ENCODE results near the gene ACP1. TPM values are rescaled to one million over a fixed set of nuclear protein-coding genes. Genes with fewer than 3 reads are reported as not detected.
"Not testable (repeated sequence)": the region's sequence is repeated elsewhere in the genome, so short reads cannot be mapped to it uniquely, and the experiment has no call there.

Gene ACP1
- polyA plus RNA-seq, 4 donors, result 99.7 to 167 (median 104) TPM

DNA sequence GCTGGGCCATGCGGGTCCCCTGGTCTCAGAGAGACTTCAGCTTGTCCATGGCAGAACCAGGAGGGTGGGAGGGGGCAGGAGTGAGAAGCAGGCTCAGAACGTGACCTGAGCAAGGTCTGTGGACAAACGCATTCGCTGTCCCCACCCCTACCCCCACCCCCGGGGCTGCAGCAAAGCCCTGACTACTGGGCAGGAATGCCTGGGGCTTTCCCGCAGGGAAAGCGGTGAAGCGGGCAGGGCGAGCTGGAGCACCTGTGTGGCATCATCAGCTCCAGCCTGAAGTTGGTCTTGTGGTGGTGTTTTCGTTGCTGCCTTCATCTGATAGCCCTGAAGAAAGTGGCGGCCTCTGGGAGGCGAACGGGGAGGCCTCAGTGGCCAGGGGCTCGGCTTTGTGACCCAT, 49.2 kb downstream of the ACP1 start:
- DNase-seq (no peak), FAIRE-seq (no peak)
- 72 to 78% (median 75%) methylated on average over 14 of the region's 14 CpGs for WGBS, 3 donors
- Histone ChIP-seq H3K36me3 (ENCODE audit: control insufficient read depth in 3 of 3, insufficient read depth in 2 of 3, low read depth in 1 of 3, low read length in 3 of 3) (no peaks in the 10 kb centered on the region), H3K27ac (ENCODE audit: low read depth in 1 of 3, low read length in 2 of 3) (no peak overlapping the region), H3K4me1 (ENCODE audit: control insufficient read depth in 3 of 3, insufficient read depth in 2 of 3, low read depth in 1 of 3, low read length in 2 of 3) (no peaks in the 10 kb centered on the region), H3K27me3 (ENCODE audit: control insufficient read depth in 3 of 3, insufficient read depth in 3 of 3, low read length in 3 of 3) (no peaks in the 10 kb centered on the region), H3K4me3 (ENCODE audit: low read depth in 1 of 3, low read length in 3 of 3) (no peak overlapping the region), H3K9me3 (ENCODE audit: control insufficient read depth in 2 of 2, insufficient read depth in 1 of 2, low read depth in 1 of 2, low read length in 1 of 2) (peaks cover 0 to 4% of the 10 kb centered on the region in 2 donors)

GRCh38 chr2:314561-315336, 50.0 kb downstream of the ACP1 start:
- Histone ChIP-seq H3K27ac (ENCODE audit: low read depth in 1 of 3, low read length in 2 of 3) (no peak overlapping the region), H3K4me3 (ENCODE audit: low read depth in 1 of 3, low read length in 3 of 3) (no peak overlapping the region), H3K36me3 (ENCODE audit: control insufficient read depth in 3 of 3, insufficient read depth in 2 of 3, low read depth in 1 of 3, low read length in 3 of 3) (no peaks in the 10 kb centered on the region), H3K9me3 (ENCODE audit: control insufficient read depth in 2 of 2, insufficient read depth in 1 of 2, low read depth in 1 of 2, low read length in 1 of 2) (peaks cover 0 to 4% of the 10 kb centered on the region in 2 donors), H3K4me1 (ENCODE audit: control insufficient read depth in 3 of 3, insufficient read depth in 2 of 3, low read depth in 1 of 3, low read length in 2 of 3) (no peaks in the 10 kb centered on the region), H3K27me3 (ENCODE audit: control insufficient read depth in 3 of 3, insufficient read depth in 3 of 3, low read length in 3 of 3) (no peaks in the 10 kb centered on the region)
- FAIRE-seq (no peak), DNase-seq (no peak)
- 92 to 93% (median 92%) methylated on average over 56 of the region's 56 CpGs for WGBS, 3 donors

GRCh38 chr2:315925-316324, 51.2 kb downstream of the ACP1 start:
- H3K27me3 ChIP-seq (ENCODE audit: control insufficient read depth in 3 of 3, insufficient read depth in 3 of 3, low read length in 3 of 3); H3K4me1 ChIP-seq (ENCODE audit: control insufficient read depth in 3 of 3, insufficient read depth in 2 of 3, low read depth in 1 of 3, low read length in 2 of 3); H3K4me3 ChIP-seq (ENCODE audit: low read depth in 1 of 3, low read length in 3 of 3); H3K27ac ChIP-seq (ENCODE audit: low read depth in 1 of 3, low read length in 2 of 3); H3K36me3 ChIP-seq (ENCODE audit: control insufficient read depth in 3 of 3, insufficient read depth in 2 of 3, low read depth in 1 of 3, low read length in 3 of 3); DNase-seq; FAIRE-seq; H3K9me3 ChIP-seq (ENCODE audit: control insufficient read depth in 2 of 2, insufficient read depth in 1 of 2, low read depth in 1 of 2, low read length in 1 of 2): not testable (repeated sequence)
- 57 to 63% (median 63%) methylated on average over 6 of the region's 6 CpGs for WGBS, 3 donors

GRCh38 chr2:316381-316780, 51.6 kb downstream of the ACP1 start:
- Histone ChIP-seq H3K4me3 (ENCODE audit: low read depth in 1 of 3, low read length in 3 of 3) (no peak overlapping the region), H3K9me3 (ENCODE audit: control insufficient read depth in 2 of 2, insufficient read depth in 1 of 2, low read depth in 1 of 2, low read length in 1 of 2) (peaks cover 0 to 4% of the 10 kb centered on the region in 2 donors), H3K4me1 (ENCODE audit: control insufficient read depth in 3 of 3, insufficient read depth in 2 of 3, low read depth in 1 of 3, low read length in 2 of 3) (no peaks in the 10 kb centered on the region), H3K36me3 (ENCODE audit: control insufficient read depth in 3 of 3, insufficient read depth in 2 of 3, low read depth in 1 of 3, low read length in 3 of 3) (no peaks in the 10 kb centered on the region), H3K27ac (ENCODE audit: low read depth in 1 of 3, low read length in 2 of 3) (no peak overlapping the region), H3K27me3 (ENCODE audit: control insufficient read depth in 3 of 3, insufficient read depth in 3 of 3, low read length in 3 of 3) (no peaks in the 10 kb centered on the region)
- DNase-seq (no peak), FAIRE-seq (no peak)
- WGBS, 3 donors, result 92 to 95% (median 92%) methylated on average over 12 of the region's 12 CpGs

DNA sequence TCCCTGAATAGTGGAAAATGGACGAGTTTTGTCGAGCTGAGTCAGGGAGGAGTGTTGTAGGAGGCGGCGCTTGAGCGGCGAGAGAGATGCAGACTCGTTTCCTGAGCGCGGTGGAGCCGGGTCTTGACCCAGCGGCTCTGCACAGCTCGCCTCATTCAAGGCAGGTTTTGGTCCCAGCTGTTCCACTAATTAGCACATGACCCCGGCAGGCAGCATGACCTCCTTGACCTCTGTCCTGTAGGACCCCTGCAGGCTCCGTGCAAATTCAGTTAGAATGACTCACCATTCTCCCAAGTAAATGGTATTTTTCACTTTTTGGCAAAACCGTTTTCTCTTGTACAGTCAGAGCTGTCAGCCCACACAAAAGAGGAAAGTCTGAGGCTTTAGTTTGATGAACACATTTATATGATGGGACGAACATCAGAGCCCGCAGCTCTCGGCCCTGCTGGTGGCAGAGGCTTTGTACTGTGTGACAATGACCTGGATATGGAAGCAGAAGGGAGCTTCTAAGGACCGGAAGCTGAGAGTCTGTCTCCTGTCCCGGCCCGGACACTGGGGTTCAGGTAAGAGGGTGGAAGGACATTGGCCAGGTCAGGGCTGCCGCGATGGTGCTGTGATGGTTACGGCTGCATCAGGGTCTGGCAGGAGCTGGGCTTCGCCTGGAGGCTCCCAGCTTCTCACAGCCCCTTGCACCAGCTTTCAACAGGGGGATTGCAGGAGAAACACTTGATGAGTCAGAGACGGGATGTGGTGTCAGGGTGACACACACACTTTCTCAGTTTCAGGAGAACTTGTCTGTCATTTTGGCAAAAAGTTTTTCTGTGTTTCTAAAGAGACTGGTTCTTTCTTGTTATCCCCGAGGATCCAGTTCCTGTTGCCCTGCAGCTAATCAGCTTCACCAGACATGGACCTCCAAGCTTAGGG, 53.0 kb downstream of the ACP1 start:
- Histone ChIP-seq H3K27me3 (ENCODE audit: control insufficient read depth in 3 of 3, insufficient read depth in 3 of 3, low read length in 3 of 3) (no peaks in the 10 kb centered on the region), H3K4me1 (ENCODE audit: control insufficient read depth in 3 of 3, insufficient read depth in 2 of 3, low read depth in 1 of 3, low read length in 2 of 3) (no peaks in the 10 kb centered on the region), H3K36me3 (ENCODE audit: control insufficient read depth in 3 of 3, insufficient read depth in 2 of 3, low read depth in 1 of 3, low read length in 3 of 3) (no peaks in the 10 kb centered on the region), H3K9me3 (ENCODE audit: control insufficient read depth in 2 of 2, insufficient read depth in 1 of 2, low read depth in 1 of 2, low read length in 1 of 2) (peaks cover 0 to 4% of the 10 kb centered on the region in 2 donors), H3K27ac (ENCODE audit: low read depth in 1 of 3, low read length in 2 of 3) (peak overlapping the region in 1 of 3 donors; percentile 4), H3K4me3 (ENCODE audit: low read depth in 1 of 3, low read length in 3 of 3) (no peak overlapping the region)
- peak in 1 of 2 donors; percentile 11 for DNase-seq
- no peak for FAIRE-seq
- 68 to 78% (median 73%) methylated on average over 27 of the region's 27 CpGs for WGBS, 3 donors

DNA sequence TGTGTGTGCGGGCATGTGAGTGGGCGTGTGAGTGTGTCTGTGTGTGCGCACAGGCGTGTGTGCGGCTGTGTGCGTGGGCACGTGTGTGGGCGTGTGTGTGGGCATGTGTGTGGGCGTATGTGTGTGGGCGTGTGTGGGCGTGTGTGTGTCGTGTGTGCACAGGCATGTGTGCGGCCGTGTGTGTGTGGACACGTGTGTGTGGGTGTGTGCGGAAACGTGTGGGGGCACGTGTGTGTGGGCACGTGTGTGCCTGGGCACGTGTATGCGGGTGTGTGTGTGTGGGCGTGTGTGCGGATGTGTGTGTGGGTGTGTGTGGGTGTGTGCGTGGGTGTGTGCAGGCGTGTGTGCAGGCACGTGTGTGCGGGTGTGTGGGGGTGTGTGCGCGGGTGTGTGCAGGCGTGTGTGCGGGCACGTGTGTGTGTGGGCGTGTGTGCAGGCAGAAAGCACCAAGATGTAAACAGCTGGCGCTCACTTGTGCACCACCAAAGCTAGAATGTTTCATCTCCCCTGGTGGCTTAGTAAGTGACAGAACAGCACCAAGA, 54.4 kb downstream of the ACP1 start:
- H3K4me1 ChIP-seq (ENCODE audit: control insufficient read depth in 3 of 3, insufficient read depth in 2 of 3, low read depth in 1 of 3, low read length in 2 of 3), result no peaks in the 10 kb centered on the region
- no peak overlapping the region for H3K4me3 ChIP-seq (ENCODE audit: low read depth in 1 of 3, low read length in 3 of 3)
- no peaks in the 10 kb centered on the region for H3K36me3 ChIP-seq (ENCODE audit: control insufficient read depth in 3 of 3, insufficient read depth in 2 of 3, low read depth in 1 of 3, low read length in 3 of 3)
- no peak overlapping the region for H3K27ac ChIP-seq (ENCODE audit: low read depth in 1 of 3, low read length in 2 of 3)
- peaks cover 0 to 4% of the 10 kb centered on the region in 2 donors for H3K9me3 ChIP-seq (ENCODE audit: control insufficient read depth in 2 of 2, insufficient read depth in 1 of 2, low read depth in 1 of 2, low read length in 1 of 2)
- no peak for FAIRE-seq
- no peaks in the 10 kb centered on the region for H3K27me3 ChIP-seq (ENCODE audit: control insufficient read depth in 3 of 3, insufficient read depth in 3 of 3, low read length in 3 of 3)
- no peak for DNase-seq
- 87 to 90% (median 87%) methylated on average over 32 to 34 of the region's 34 CpGs for WGBS, 3 donors

- Histone ChIP-seq H3K27me3 (ENCODE audit: control insufficient read depth in 3 of 3, insufficient read depth in 3 of 3, low read length in 3 of 3) (no peaks in the 10 kb centered on the region), H3K4me3 (ENCODE audit: low read depth in 1 of 3, low read length in 3 of 3) (no peak overlapping the region), H3K36me3 (ENCODE audit: control insufficient read depth in 3 of 3, insufficient read depth in 2 of 3, low read depth in 1 of 3, low read length in 3 of 3) (no peaks in the 10 kb centered on the region), H3K9me3 (ENCODE audit: control insufficient read depth in 2 of 2, insufficient read depth in 1 of 2, low read depth in 1 of 2, low read length in 1 of 2) (peaks cover 0 to 4% of the 10 kb centered on the region in 2 donors), H3K4me1 (ENCODE audit: control insufficient read depth in 3 of 3, insufficient read depth in 2 of 3, low read depth in 1 of 3, low read length in 2 of 3) (no peaks in the 10 kb centered on the region), H3K27ac (ENCODE audit: low read depth in 1 of 3, low read length in 2 of 3) (no peak overlapping the region)
- 87 to 95% (median 90%) methylated on average over 4 of the region's 4 CpGs for WGBS, 3 donors
- FAIRE-seq (no peak), DNase-seq (no peak)
These were observed 55.8 kb downstream of the ACP1 start for GRCh38 chr2:320561-320960.

- H3K27ac ChIP-seq (ENCODE audit: low read depth in 1 of 3, low read length in 2 of 3), result no peak overlapping the region
These were observed 57.6 kb downstream of the ACP1 start for GRCh38 chr2:322326-322725.

More at GRCh38 chr2:322326-322725, 57.6 kb downstream of the ACP1 start:
- H3K4me3 ChIP-seq (ENCODE audit: low read depth in 1 of 3, low read length in 3 of 3), result no peak overlapping the region
- H3K27me3 ChIP-seq (ENCODE audit: control insufficient read depth in 3 of 3, insufficient read depth in 3 of 3, low read length in 3 of 3), result no peaks in the 10 kb centered on the region
- no peak for FAIRE-seq
- H3K9me3 ChIP-seq (ENCODE audit: control insufficient read depth in 2 of 2, insufficient read depth in 1 of 2, low read depth in 1 of 2, low read length in 1 of 2), result no peaks in the 10 kb centered on the region
- H3K36me3 ChIP-seq (ENCODE audit: control insufficient read depth in 3 of 3, insufficient read depth in 2 of 3, low read depth in 1 of 3, low read length in 3 of 3), result no peaks in the 10 kb centered on the region
- H3K4me1 ChIP-seq (ENCODE audit: control insufficient read depth in 3 of 3, insufficient read depth in 2 of 3, low read depth in 1 of 3, low read length in 2 of 3), result no peaks in the 10 kb centered on the region
- 73 to 75% (median 73%) methylated on average over 10 of the region's 10 CpGs for WGBS, 3 donors
- DNase-seq, result no peak
